ENCODE measurements around the gene PIP4K2B. TPM values are rescaled to one million over a fixed set of nuclear protein-coding genes. Genes with fewer than 3 reads are reported as not detected.

Gene PIP4K2B
- total RNA-seq, 1 experiment from 2014 or later, result 48.5 TPM

- Histone ChIP-seq H3K27me3 (ENCODE audit: control insufficient read depth, insufficient read depth, low read length) (peaks cover 11% of the 10 kb centered on the region), H3K4me3 (ENCODE audit: insufficient read depth, low read depth, low read length) (peak overlapping the region; percentile 57), H3K36me3 (replicated peaks; ENCODE audit: control insufficient read depth, insufficient read depth, low read length) (no peaks in the 10 kb centered on the region)
- DNase-seq, result peak; percentile 99
Observed at GRCh38 chr17:38719943-38720641, 79.3 kb downstream of the PIP4K2B start.

GRCh38 chr17:38719289-38719942 is 79.9 kb downstream of the PIP4K2B start:
- no peaks in the 10 kb centered on the region; the same call in 1 of the 2 replicates for H3K36me3 ChIP-seq (replicated peaks; ENCODE audit: control insufficient read depth, insufficient read depth, low read length)
- peaks cover 11% of the 10 kb centered on the region for H3K27me3 ChIP-seq (ENCODE audit: control insufficient read depth, insufficient read depth, low read length)
- DNase-seq, result peak; percentile 89
- H3K4me3 ChIP-seq (ENCODE audit: insufficient read depth, low read depth, low read length), result peak overlapping the region; percentile 57

DNA sequence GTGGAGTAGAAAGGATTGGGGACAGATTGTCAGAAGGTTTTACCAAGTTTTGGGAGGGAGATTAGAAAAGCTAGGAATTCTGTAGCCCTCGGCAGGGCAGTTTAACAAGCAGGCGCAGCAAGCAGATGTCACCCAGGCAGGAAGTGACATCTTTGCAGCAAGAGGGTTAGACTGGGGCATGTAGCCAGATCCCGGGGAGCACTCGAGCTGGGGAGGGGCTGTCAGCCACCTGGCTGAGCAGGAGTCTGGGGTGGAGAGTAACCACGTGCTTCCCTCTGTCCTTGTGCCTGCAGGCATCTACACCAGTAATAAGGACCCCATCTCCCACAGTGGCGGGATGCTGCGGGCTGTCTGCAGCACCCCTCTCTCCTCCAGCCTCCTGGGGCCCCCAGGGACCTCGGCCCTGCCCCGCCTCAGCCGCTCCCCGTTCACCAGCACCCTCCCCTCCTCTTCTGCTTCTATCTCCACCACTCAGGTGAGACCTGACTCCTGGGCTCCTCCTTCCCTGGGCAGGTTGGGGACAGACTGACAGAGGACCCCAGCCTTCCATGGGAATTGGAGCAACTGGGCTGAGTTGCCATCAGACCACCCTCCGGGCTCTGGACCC is 82.1 kb downstream of the PIP4K2B start:
- no peaks in the 10 kb centered on the region; the same call in 1 of the 2 replicates for H3K36me3 ChIP-seq (replicated peaks; ENCODE audit: control insufficient read depth, insufficient read depth, low read length)
- DNase-seq, result no peak
- no peak overlapping the region for H3K4me3 ChIP-seq (ENCODE audit: insufficient read depth, low read depth, low read length)
- H3K27me3 ChIP-seq (ENCODE audit: control insufficient read depth, insufficient read depth, low read length), result peaks cover 11% of the 10 kb centered on the region

DNA sequence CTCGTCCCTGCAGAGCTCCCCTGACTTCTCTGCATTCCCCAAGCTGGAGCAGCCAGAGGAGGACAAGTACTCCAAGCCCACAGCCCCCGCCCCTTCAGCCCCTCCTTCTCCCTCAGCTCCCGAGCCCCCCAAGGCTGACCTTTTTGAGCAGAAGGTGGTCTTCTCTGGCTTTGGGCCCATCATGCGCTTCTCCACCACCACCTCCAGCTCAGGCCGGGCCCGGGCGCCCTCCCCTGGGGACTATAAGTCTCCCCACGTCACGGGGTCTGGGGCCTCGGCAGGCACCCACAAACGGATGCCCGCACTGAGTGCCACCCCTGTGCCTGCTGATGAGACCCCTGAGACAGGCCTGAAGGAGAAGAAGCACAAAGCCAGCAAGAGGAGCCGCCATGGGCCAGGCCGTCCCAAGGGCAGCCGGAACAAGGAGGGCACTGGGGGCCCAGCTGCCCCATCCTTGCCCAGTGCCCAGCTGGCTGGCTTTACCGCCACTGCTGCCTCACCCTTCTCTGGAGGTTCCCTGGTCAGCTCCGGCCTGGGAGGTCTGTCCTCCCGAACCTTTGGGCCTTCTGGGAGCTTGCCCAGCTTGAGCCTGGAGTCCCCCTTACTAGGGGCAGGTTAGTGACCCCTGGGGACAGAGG is 82.9 kb downstream of the PIP4K2B start:
- Histone ChIP-seq H3K27me3 (ENCODE audit: control insufficient read depth, insufficient read depth, low read length) (peaks cover 11% of the 10 kb centered on the region), H3K36me3 (replicated peaks; ENCODE audit: control insufficient read depth, insufficient read depth, low read length) (no peaks in the 10 kb centered on the region; the same call in 1 of the 2 replicates), H3K4me3 (ENCODE audit: insufficient read depth, low read depth, low read length) (no peak overlapping the region)
- DNase-seq, result no peak

Other genes starting within 250 kb of the PIP4K2B start
- 2.3 TPM in 2 replicates for gene SRCIN1, start 193.6 kb downstream of the PIP4K2B start, total RNA-seq (2014; rRNA removed; shearing (Covaris generic))
- gene EPOP, start 124.6 kb downstream of the PIP4K2B start, total RNA-seq (2014; rRNA removed; shearing (Covaris generic)), result 6.1 and 6.2 TPM in 2 replicates
- gene MLLT6, start 94.3 kb downstream of the PIP4K2B start, total RNA-seq (2014; rRNA removed; shearing (Covaris generic)), result 17.8 and 22.1 TPM in 2 replicates
- gene CISD3, start 69.2 kb downstream of the PIP4K2B start, total RNA-seq (2014; rRNA removed; shearing (Covaris generic)), result 2.9 TPM in 2 replicates
- gene PCGF2, start 51.2 kb downstream of the PIP4K2B start, total RNA-seq (2014; rRNA removed; shearing (Covaris generic)), result 19.3 and 27.0 TPM in 2 replicates
- 514 and 530 TPM in 2 replicates for gene PSMB3, start 46.8 kb downstream of the PIP4K2B start, total RNA-seq (2014; rRNA removed; shearing (Covaris generic))
- gene CWC25, start 25.8 kb upstream of the PIP4K2B start, total RNA-seq (2014; rRNA removed; shearing (Covaris generic)), result 8.2 and 9.6 TPM in 2 replicates
- gene RPL23, start 54.2 kb upstream of the PIP4K2B start, total RNA-seq (2014; rRNA removed; shearing (Covaris generic)), result 1,201 and 1,441 TPM in 2 replicates
- gene LASP1, start 70.5 kb upstream of the PIP4K2B start, total RNA-seq (2014; rRNA removed; shearing (Covaris generic)), result 122 and 149 TPM in 2 replicates
- gene FBXO47, start 167.8 kb upstream of the PIP4K2B start, total RNA-seq (2014; rRNA removed; shearing (Covaris generic)), result not detected in 2 replicates